HCT116 (cell line): ENCODE data around the gene CARNS1.

Experiments used
- CBX3 ChIP-seq: IDR thresholded peaks from 2 replicates; pipeline ENCODE4 v1.6.1; 2012; ENCODE audit warnings: low read depth
- CEBPB ChIP-seq: IDR thresholded peaks from 2 replicates; pipeline ENCODE4 v1.6.1; 2012; ENCODE audit warnings: low read depth
- CTCF ChIP-seq, 3 experiments: fragments of 200-600 bp in 1 of 3; sonication (generic) in 1 of 3; IDR thresholded peaks in 2 of 3; conservative IDR thresholded peaks in 1 of 3; 2 replicates each; pipeline ENCODE4 v1.5.1; 2012 to 2017; ENCODE audit warnings: low read depth in 2 of 3, low read length in 2 of 3, antibody characterized with exemption in 1 of 3, borderline replicate concordance in 1 of 3, control low read depth in 1 of 3, mild to moderate bottlenecking in 1 of 3, mixed read lengths in 1 of 3, mixed run types in 1 of 3, moderate library complexity in 1 of 3; ENCODE audit not compliant: insufficient read depth in 1 of 3
- EGR1 ChIP-seq: IDR thresholded peaks from 2 replicates; pipeline ENCODE4 v1.6.1; 2012; ENCODE audit warnings: low read depth
- ELF1 ChIP-seq: IDR thresholded peaks from 2 replicates; pipeline ENCODE4 v1.6.1; 2012; ENCODE audit warnings: low read depth, borderline replicate concordance
- EZH2 ChIP-seq: fragments of 200-600 bp; sonication (generic); IDR thresholded peaks from 2 replicates; pipeline ENCODE4 v1.6.1; 2017; ENCODE audit warnings: antibody characterized with exemption, mixed run types
- POLR2A ChIP-seq: IDR thresholded peaks from 2 replicates; pipeline ENCODE4 v1.7.0; 2011; ENCODE audit warnings: borderline replicate concordance; ENCODE audit not compliant: insufficient read depth, insufficient read length; ENCODE audit errors: extremely low read depth
- POLR2AphosphoS5 ChIP-seq: IDR thresholded peaks from 2 replicates; pipeline ENCODE4 v1.6.1; 2011; ENCODE audit warnings: mild to moderate bottlenecking, low read depth, low read length, moderate library complexity
- SIN3A ChIP-seq: IDR thresholded peaks from 2 replicates; pipeline ENCODE4 v1.6.1; 2012; ENCODE audit warnings: low read depth
- TCF7L2 ChIP-seq: IDR thresholded peaks from 2 replicates; pipeline ENCODE4 v1.7.0; 2011; ENCODE audit warnings: borderline replicate concordance, inconsistent platforms; ENCODE audit not compliant: insufficient read depth, insufficient read length; ENCODE audit errors: extremely low read depth
- ZFX ChIP-seq: fragments of 450-650 bp; IDR thresholded peaks from 2 replicates; pipeline ENCODE4 v1.6.1; 2017
- TF ChIP-seq, protein P1 (sequence below): IDR thresholded peaks from 2 replicates; pipeline ENCODE4 v1.6.1; 2012
- TF ChIP-seq, protein P2 (sequence below): IDR thresholded peaks from 2 replicates; pipeline ENCODE4 v1.6.1; 2012; ENCODE audit warnings: low read depth

GRCh38 chr11:67439321-67440228 lies 24.1 kb downstream of the CARNS1 start:
- TF ChIP-seq CTCF (IDR thresholded peaks at IDR 0.05 in 2 of 3, conservative IDR thresholded peaks at IDR 0.05 in 1 of 3; ENCODE audit: borderline replicate concordance in 1 of 3, insufficient read depth in 1 of 3, low read depth in 2 of 3, low read length in 2 of 3) (peak; percentile 55 to 61 (median 57); a peak in 4 of 6 replicates), EZH2 (no peak), CBX3 (no peak), SIN3A (no peak), TCF7L2 (no peak), POLR2AphosphoS5 (no peak; the same call in 1 of the 2 replicates), CEBPB (no peak), POLR2A (no peak), ELF1 (no peak), EGR1 (no peak), ZFX (no peak)
- TF ChIP-seq, protein P1, sequence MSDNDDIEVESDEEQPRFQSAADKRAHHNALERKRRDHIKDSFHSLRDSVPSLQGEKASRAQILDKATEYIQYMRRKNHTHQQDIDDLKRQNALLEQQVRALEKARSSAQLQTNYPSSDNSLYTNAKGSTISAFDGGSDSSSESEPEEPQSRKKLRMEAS, result no peak
- TF ChIP-seq, protein P2, sequence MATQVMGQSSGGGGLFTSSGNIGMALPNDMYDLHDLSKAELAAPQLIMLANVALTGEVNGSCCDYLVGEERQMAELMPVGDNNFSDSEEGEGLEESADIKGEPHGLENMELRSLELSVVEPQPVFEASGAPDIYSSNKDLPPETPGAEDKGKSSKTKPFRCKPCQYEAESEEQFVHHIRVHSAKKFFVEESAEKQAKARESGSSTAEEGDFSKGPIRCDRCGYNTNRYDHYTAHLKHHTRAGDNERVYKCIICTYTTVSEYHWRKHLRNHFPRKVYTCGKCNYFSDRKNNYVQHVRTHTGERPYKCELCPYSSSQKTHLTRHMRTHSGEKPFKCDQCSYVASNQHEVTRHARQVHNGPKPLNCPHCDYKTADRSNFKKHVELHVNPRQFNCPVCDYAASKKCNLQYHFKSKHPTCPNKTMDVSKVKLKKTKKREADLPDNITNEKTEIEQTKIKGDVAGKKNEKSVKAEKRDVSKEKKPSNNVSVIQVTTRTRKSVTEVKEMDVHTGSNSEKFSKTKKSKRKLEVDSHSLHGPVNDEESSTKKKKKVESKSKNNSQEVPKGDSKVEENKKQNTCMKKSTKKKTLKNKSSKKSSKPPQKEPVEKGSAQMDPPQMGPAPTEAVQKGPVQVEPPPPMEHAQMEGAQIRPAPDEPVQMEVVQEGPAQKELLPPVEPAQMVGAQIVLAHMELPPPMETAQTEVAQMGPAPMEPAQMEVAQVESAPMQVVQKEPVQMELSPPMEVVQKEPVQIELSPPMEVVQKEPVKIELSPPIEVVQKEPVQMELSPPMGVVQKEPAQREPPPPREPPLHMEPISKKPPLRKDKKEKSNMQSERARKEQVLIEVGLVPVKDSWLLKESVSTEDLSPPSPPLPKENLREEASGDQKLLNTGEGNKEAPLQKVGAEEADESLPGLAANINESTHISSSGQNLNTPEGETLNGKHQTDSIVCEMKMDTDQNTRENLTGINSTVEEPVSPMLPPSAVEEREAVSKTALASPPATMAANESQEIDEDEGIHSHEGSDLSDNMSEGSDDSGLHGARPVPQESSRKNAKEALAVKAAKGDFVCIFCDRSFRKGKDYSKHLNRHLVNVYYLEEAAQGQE, result no peak
